GM19099 (cell line): ENCODE results near the gene DDX31.
A peak's percentile ranks its signal among the peaks of the same experiment; 100 is the strongest.

Source experiments
- POLR2A ChIP-seq: IDR thresholded peaks from 3 replicates; pipeline ENCODE4 v1.6.1; 2011; ENCODE audit warnings: low read depth; ENCODE audit not compliant: insufficient read length; ENCODE audit errors: extremely low read depth

DDX31 gene

DNA sequence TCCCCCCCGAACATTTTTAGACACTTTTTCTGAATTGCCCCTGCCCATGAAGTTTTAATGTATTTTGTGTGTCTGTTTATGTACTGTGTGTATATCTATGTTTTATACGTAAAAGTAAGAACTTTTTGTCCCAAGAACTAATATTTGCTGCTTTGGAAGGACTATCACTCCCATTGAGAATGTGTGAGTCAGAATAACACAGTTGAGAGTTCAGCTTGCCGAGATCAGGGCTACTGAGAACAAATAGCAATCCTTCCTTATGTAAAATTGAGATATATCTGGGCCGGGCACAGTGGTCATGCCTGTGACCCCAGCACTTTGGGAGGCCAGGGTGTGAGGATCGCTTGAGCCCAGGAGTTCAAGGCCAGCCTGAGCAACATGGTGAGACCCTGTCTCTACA is 11.8 kb upstream of the DDX31 start:
- no peak for TF ChIP-seq POLR2A

DNA sequence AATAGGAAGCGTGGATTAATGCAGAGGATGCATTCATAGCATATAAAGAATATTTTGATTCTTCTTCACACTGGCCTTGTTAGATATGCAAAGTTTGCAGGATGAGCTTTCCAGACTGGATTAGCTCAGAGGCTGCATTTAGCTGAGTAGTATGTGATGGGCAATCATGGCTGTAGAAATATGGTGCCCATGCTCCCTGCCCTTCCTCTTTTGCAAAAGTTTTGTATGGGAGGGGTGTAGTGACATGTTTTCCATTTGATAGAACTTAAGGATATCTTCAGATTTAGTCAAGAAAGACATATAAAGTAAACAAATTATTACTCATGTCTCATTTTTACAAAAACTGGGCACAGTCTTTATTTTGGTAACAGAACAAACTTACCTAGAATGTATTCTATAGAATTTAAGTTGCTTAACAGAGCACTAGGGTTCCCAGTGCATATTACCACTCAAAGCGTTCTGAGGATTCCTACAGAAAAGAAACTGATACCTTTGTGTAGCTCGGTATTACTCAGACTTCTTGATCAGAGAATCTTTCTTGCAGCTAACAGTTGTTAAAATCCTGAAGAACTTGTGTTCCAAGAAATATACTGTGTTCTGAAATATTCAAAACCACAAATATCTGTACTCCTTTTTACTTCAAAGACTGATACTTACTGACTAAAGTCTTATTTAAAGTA is 10.3 kb upstream of the DDX31 start:
- no peak for TF ChIP-seq POLR2A

- TF ChIP-seq POLR2A = no peak
Measured at GRCh38 chr9:132677976-132678375, 8.2 kb upstream of the DDX31 start.

DNA sequence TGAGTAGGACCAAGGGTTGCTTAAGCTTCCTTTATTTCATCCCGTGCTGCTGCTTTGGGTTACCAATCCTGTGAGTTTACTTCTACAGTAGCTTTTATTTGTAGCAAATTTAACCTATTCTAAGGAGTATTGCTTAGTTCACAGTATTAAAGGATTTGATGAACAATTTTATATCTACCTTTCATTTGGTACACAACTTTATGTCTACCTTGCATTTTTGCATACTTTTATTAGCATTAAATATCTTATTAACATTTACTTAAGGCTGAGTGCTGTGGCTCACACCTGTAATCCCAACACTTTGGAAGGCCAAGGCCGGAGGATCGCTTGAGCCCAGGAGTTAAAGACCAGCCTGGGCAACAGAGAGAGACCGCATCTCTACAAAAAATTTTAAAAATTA is 4.7 kb upstream of the DDX31 start:
- TF ChIP-seq POLR2A = no peak

- TF ChIP-seq POLR2A = no peak
Measured at GRCh38 chr9:132673355-132673754, 3.6 kb upstream of the DDX31 start.

- no peak for TF ChIP-seq POLR2A
Measured at GRCh38 chr9:132672413-132672690, 2.6 kb upstream of the DDX31 start.

- no peak for TF ChIP-seq POLR2A
Measured at GRCh38 chr9:132671620-132672412, 2.0 kb upstream of the DDX31 start.

GRCh38 chr9:132670457-132671391 is 941 bp upstream of the DDX31 start, which contains the start of gene GTF3C4:
TSS of gene GTF3C4 (plus strand) at chr9:132670464. CDS start at chr9:132670599, 135 bp downstream.
- TF ChIP-seq POLR2A = peak; percentile 14

DNA sequence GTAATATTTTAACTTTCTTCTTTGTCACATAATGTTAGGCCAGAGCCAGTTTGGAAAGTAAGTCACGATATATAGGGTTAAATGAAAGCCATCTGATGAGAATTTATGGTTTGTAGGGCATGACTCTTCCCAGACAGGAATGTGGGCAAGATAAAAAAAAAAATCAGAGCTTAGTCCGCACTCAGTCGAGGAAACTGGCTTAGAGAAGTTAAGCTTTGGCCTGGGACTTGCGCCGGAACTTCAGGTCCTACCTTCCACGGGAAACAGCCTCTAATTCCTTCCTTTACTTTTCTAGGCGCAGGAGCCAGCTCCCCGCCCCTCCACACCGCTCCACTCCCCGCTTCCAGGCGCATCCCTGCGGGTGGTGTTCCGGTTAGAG is 475 bp downstream of the DDX31 start:
- TF ChIP-seq POLR2A = no peak

- TF ChIP-seq POLR2A = no peak
Measured at GRCh38 chr9:132663851-132664250, 5.9 kb downstream of the DDX31 start.

GRCh38 chr9:132663117-132663516 is 6.7 kb downstream of the DDX31 start:
- no peak for TF ChIP-seq POLR2A

- TF ChIP-seq POLR2A = no peak
Measured at GRCh38 chr9:132662152-132662945, 7.4 kb downstream of the DDX31 start.

DNA sequence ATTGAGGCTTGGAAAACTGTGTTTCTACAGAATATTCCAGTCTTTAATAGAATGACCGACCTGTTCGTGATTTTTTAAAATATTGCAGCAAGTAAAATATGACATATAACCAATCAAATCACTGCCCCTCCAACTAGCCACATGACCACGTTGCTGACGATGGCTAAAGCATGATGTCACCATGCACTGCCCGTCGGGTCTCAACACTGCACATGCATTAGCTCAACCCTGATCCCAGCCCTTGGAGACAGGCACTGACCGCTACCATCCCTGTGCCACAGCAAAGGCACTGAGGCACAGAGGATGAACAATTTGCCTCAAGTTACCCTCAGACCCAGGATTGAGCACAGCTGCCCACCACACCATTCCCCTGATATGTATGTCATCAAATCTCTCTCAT is 13.5 kb downstream of the DDX31 start:
- no peak for TF ChIP-seq POLR2A

GRCh38 chr9:132651259-132651658 is 18.5 kb downstream of the DDX31 start:
- no peak for TF ChIP-seq POLR2A

- TF ChIP-seq POLR2A = no peak
Measured at GRCh38 chr9:132648685-132649084, 21.1 kb downstream of the DDX31 start.
